22Rv1 (cell line): Measurements from ENCODE around the gene PITPNM1.

Experiments
- CTCF ChIP-seq: fragments of 450-650 bp; IDR thresholded peaks from 2 replicates; pipeline ENCODE4 v1.5.1; 2017; ENCODE audit warnings: mild to moderate bottlenecking
- ZFX ChIP-seq: fragments of 450-650 bp; IDR thresholded peaks from 2 replicates; pipeline ENCODE4 v1.6.1; 2017; ENCODE audit warnings: antibody characterized with exemption, borderline replicate concordance

- TF ChIP-seq CTCF = no peak
- no peak for TF ChIP-seq ZFX
Observed at GRCh38 chr11:67482827-67483798, 22.1 kb downstream of the PITPNM1 start, which contains the start of gene AIP.
